ENCODE measurements around the gene HECTD4. TPM values are rescaled to one million over a fixed set of nuclear protein-coding genes. Genes with fewer than 3 reads are reported as not detected.

Gene HECTD4
- total RNA-seq, 4 donors from 2014 or later: 26.6 to 47.1 (median 33.2) TPM

GRCh38 chr12:112331886-112332285, 50.3 kb downstream of the HECTD4 start:
- no peak for TF ChIP-seq CTCF (IDR thresholded peaks at IDR 0.05)
- DNase-seq (ENCODE audit: low spot score) (no peak), ATAC-seq (ENCODE audit: low FRiP score) (no peak)

GRCh38 chr12:112330706-112331105, 51.5 kb downstream of the HECTD4 start:
- TF ChIP-seq CTCF (IDR thresholded peaks at IDR 0.05): no peak
- ATAC-seq (ENCODE audit: low FRiP score): no peak

GRCh38 chr12:112328456-112329124, 53.6 kb downstream of the HECTD4 start:
- ATAC-seq (ENCODE audit: low FRiP score) (no peak), DNase-seq (ENCODE audit: low spot score) (no peak)
- no peak for TF ChIP-seq CTCF (IDR thresholded peaks at IDR 0.05)

More at GRCh38 chr12:112330706-112331105, 51.5 kb downstream of the HECTD4 start:
- DNase-seq (ENCODE audit: low spot score): no peak

GRCh38 chr12:112327209-112327938, 54.9 kb downstream of the HECTD4 start:
- DNase-seq (ENCODE audit: low spot score) (no peak), ATAC-seq (ENCODE audit: low FRiP score) (no peak)
- TF ChIP-seq CTCF (IDR thresholded peaks at IDR 0.05): no peak

GRCh38 chr12:112325622-112326207, 56.5 kb downstream of the HECTD4 start:
- DNase-seq (ENCODE audit: low spot score) (no peak), ATAC-seq (ENCODE audit: low FRiP score) (no peak)
- TF ChIP-seq CTCF (IDR thresholded peaks at IDR 0.05): no peak

GRCh38 chr12:112325157-112325556, 57.1 kb downstream of the HECTD4 start:
- DNase-seq (ENCODE audit: low spot score) (no peak), ATAC-seq (ENCODE audit: low FRiP score) (no peak)
- TF ChIP-seq CTCF (IDR thresholded peaks at IDR 0.05): no peak
